Activated T-helper 2 cell treated with anti-CD3 and anti-CD28 coated beads, Interferon-gamma antibody, Interleukin-2, Interleukin-4, amounts not matched to agents 10 μg/mL and 5 μg/mL and 100 μg/mL, durations not matched to agents 14 hours and 24 hours and 36 hours (primary cell): ENCODE data around the gene SLC22A23. TPM values are rescaled to one million over a fixed set of nuclear protein-coding genes. Genes with fewer than 3 reads are reported as not detected.

Experiments used
- DNase-seq: peaks from one replicate; pipeline ENCODE4 v3.0.0; 2021; ENCODE audit warnings: low spot score
- H3K27ac Mint-ChIP-seq: one replicate; pipeline ENCODE4 v1.8.0; 2021; ENCODE audit warnings: mixed read lengths
- H3K27me3 Mint-ChIP-seq: one replicate; pipeline ENCODE4 v1.8.0; 2021; ENCODE audit warnings: low read depth, mixed read lengths
- H3K36me3 Mint-ChIP-seq: one replicate; pipeline ENCODE4 v1.8.0; 2021; ENCODE audit warnings: low read depth, mixed read lengths
- H3K4me1 Mint-ChIP-seq: one replicate; pipeline ENCODE4 v1.8.0; 2021; ENCODE audit warnings: low read depth, mixed read lengths
- H3K4me3 Mint-ChIP-seq: one replicate; pipeline ENCODE4 v1.8.0; 2021; ENCODE audit warnings: low read depth, mild to moderate bottlenecking, moderate library complexity, mixed read lengths
- H3K9me3 Mint-ChIP-seq: one replicate; pipeline ENCODE4 v1.8.0; 2021; ENCODE audit warnings: mixed read lengths
- intact Hi-C: fragments of 100-400 bp; cut with micrococcal nuclease; formaldehyde crosslinking; loops from one replicate; pipeline ENCODE4 v1.15.1; 2023
- total RNA-seq: library from RNA; stranded (reverse); gene quantifications from 2 replicates; pipeline ENCODE4 v1.2.3, GENCODE V29; 2022

The SLC22A23 gene
- total RNA-seq, 1 donor from 2014 or later, result 0.07 TPM

DNA sequence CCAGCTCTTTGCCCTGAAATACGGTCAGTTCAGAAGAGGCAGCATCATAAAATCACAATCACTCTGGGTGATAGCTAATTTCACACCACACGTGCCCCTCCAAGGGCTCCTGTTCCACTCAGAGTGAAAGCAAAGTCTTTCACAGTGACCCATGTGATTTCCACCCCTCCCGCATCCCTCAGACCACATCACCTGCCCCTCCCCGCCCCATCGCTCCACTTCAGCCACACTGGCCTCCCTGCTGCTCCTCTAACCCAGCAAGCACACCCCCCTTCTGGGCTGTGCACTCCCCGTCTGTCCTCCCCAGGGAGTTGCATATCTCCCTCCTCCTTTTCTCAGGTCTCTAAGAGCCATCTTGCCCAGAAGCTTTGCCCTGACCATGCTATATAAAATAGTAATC, 123.6 kb downstream of the SLC22A23 start:
- Mint-ChIP-seq H3K36me3 (no peaks in the 10 kb centered on the region), H3K9me3 (no peaks in the 10 kb centered on the region), H3K27me3 (peaks cover 13% of the 10 kb centered on the region), H3K4me1 (peaks cover 10% of the 10 kb centered on the region), H3K4me3 (no peak overlapping the region), H3K27ac (no peak overlapping the region)
- DNase-seq, result no peak
- intact Hi-C loops, result no loop called here

DNA sequence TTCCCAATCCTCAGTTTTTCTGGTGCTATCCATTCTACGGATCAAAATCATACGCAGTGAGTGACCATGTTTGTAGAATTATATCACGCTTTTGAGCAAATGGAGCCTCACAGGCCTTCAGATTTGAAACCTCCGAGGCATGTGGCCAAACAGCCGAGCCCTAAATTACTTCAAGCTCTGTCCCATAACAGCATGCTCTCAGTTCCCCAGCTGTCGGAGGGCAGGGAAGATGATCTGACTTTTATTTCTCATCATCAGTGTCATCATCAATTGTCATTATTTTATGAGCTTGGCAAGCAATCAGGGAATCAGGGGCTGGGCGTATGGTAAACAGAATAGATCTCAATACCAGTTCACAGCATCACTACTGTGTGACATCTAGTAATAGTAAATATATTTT, 124.9 kb downstream of the SLC22A23 start:
- Mint-ChIP-seq H3K4me1 (no peaks in the 10 kb centered on the region), H3K27me3 (peaks cover 13% of the 10 kb centered on the region), H3K27ac (no peak overlapping the region), H3K36me3 (no peaks in the 10 kb centered on the region), H3K4me3 (no peak overlapping the region), H3K9me3 (no peaks in the 10 kb centered on the region)
- intact Hi-C loops, result no loop called here
- DNase-seq, result no peak

DNA sequence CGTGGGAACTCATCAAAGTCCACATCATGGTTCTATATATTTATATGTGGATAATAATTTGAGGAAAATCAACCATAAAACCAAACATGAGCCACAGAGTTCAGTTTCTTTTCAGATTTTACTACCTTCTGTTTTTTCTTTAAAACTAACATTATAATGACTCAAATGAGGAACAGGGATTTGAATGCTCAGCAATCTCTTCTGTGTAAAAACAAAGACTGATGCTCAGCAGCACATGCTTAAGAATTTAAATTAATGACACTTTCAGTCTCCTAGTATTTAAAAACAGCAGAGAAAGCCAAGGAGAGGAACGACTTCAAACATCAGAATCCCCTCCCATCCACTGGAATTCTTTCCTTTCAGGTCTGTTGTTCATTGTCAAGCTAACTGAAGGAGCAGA, 125.4 kb downstream of the SLC22A23 start:
- Mint-ChIP-seq H3K27ac (no peak overlapping the region), H3K36me3 (no peaks in the 10 kb centered on the region), H3K4me1 (no peaks in the 10 kb centered on the region), H3K27me3 (peaks cover 15% of the 10 kb centered on the region), H3K9me3 (no peaks in the 10 kb centered on the region), H3K4me3 (no peak overlapping the region)
- no peak for DNase-seq
- intact Hi-C loops, result no loop called here

GRCh38 chr6:3330199-3330598, 126.7 kb downstream of the SLC22A23 start:
- H3K4me3 Mint-ChIP-seq, result no peak overlapping the region
- H3K36me3 Mint-ChIP-seq, result no peaks in the 10 kb centered on the region
- intact Hi-C loops, result no loop called here
- H3K4me1 Mint-ChIP-seq, result no peaks in the 10 kb centered on the region
- peaks cover 18% of the 10 kb centered on the region for H3K27me3 Mint-ChIP-seq
- no peak overlapping the region for H3K27ac Mint-ChIP-seq
- DNase-seq, result no peak
- H3K9me3 Mint-ChIP-seq, result no peaks in the 10 kb centered on the region

- H3K27me3 Mint-ChIP-seq, result peaks cover 22% of the 10 kb centered on the region
These were observed 127.3 kb downstream of the SLC22A23 start for GRCh38 chr6:3329393-3330051.

DNA sequence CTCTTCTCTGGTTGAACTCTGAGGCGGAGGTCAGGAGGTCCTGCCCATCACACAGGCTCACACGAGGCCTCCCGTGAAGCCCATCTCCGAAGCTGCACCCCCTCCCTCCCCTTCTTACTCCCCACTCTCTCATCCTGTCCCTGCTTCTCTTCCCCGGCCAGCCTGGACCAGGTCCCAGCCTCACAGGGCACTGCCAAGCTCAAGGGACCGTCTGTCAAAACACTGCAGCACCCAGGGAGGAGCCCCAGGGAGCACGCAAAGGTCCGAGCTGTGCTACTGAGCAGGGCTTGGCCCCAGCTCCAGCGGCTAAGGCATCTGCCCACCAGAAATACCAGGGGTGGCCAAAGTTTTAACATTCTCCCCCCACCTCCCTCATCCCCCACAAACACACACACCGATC, 128.1 kb downstream of the SLC22A23 start:
- intact Hi-C loops, result no loop called here
- DNase-seq, result no peak
- no peaks in the 10 kb centered on the region for H3K9me3 Mint-ChIP-seq
- H3K4me3 Mint-ChIP-seq, result no peak overlapping the region
- peaks cover 22% of the 10 kb centered on the region for H3K27me3 Mint-ChIP-seq
- no peaks in the 10 kb centered on the region for H3K36me3 Mint-ChIP-seq
- no peak overlapping the region for H3K27ac Mint-ChIP-seq
- peaks cover 10% of the 10 kb centered on the region for H3K4me1 Mint-ChIP-seq

More at GRCh38 chr6:3329393-3330051, 127.3 kb downstream of the SLC22A23 start:
- H3K9me3 Mint-ChIP-seq, result no peaks in the 10 kb centered on the region
- no peaks in the 10 kb centered on the region for H3K36me3 Mint-ChIP-seq
- no peak overlapping the region for H3K4me3 Mint-ChIP-seq
- peaks cover 5% of the 10 kb centered on the region for H3K4me1 Mint-ChIP-seq
- DNase-seq, result no peak
- no peak overlapping the region for H3K27ac Mint-ChIP-seq
- intact Hi-C loops, result no loop called here

- Mint-ChIP-seq H3K9me3 (no peaks in the 10 kb centered on the region), H3K4me3 (no peak overlapping the region), H3K4me1 (peaks cover 10% of the 10 kb centered on the region), H3K27me3 (peaks cover 18% of the 10 kb centered on the region), H3K27ac (no peak overlapping the region), H3K36me3 (no peaks in the 10 kb centered on the region)
- intact Hi-C loops, result no loop called here
- DNase-seq, result no peak
These were observed 128.7 kb downstream of the SLC22A23 start for GRCh38 chr6:3328145-3328544.

DNA sequence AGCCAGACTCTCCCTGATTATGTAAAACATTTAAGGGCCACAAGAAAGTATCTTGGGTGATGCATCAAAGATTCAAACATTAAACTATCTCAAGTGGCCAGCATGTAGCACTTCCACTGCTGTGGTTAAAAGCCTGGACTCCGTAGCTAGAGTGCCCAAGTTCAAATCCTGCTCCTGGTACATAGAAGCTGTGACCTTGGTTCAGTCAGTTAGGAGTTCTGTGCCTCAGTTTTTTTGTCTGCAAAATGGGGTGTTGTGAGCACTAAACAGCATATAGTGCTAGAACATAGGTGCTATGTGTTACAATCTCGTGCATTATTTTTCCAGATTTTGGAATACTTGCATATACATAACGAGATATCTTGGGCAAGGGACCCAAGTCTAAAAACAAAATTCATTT, 129.4 kb downstream of the SLC22A23 start:
- no peak overlapping the region for H3K27ac Mint-ChIP-seq
- no peak overlapping the region for H3K4me3 Mint-ChIP-seq
- peaks cover 15% of the 10 kb centered on the region for H3K27me3 Mint-ChIP-seq
- H3K9me3 Mint-ChIP-seq, result no peaks in the 10 kb centered on the region
- intact Hi-C loops, result no loop called here
- DNase-seq, result no peak
- H3K4me1 Mint-ChIP-seq, result peaks cover 10% of the 10 kb centered on the region
- H3K36me3 Mint-ChIP-seq, result no peaks in the 10 kb centered on the region

GRCh38 chr6:3326981-3327380, 129.9 kb downstream of the SLC22A23 start:
- H3K4me3 Mint-ChIP-seq, result no peak overlapping the region
- intact Hi-C loops, result no loop called here
- peaks cover 10% of the 10 kb centered on the region for H3K4me1 Mint-ChIP-seq
- DNase-seq, result no peak
- H3K9me3 Mint-ChIP-seq, result no peaks in the 10 kb centered on the region
- H3K27ac Mint-ChIP-seq, result no peak overlapping the region
- peaks cover 13% of the 10 kb centered on the region for H3K27me3 Mint-ChIP-seq
- H3K36me3 Mint-ChIP-seq, result no peaks in the 10 kb centered on the region

DNA sequence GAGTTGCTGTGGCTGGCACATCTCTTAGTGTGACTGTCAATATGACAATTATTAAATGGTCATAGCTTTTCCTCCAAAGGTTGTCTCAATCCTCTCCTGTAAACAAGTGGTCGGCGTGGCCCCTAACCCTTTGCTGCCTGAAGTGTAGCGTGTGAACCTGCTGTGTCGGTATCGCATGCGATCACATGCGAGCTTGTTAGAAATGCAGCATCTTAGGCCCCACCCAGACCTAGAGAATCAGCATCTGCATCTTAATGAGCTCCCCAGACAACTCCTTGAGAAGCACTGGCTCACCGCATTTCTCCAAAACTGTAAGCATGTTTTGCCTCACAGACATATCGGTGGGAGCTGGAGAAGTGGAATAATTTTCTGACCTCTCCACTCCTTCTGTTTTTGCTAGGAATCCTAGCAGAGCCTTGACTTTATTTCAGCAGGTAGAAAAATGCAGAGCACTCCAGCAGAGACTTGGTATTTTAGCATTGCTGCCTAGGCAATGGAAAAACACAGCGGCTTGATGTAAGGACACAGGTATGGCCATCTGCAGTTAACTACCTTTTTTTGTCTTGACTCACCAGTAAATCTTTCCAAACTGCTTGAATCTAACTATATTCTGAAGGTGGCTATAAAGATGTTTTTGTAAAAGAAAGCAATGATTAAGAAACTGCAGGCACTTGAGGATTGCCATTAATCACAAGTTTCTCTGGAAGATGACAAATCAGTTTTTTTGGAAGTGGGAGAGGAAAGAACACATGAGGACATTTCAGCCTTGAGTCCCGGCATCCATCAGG, 130.5 kb downstream of the SLC22A23 start:
- Mint-ChIP-seq H3K4me3 (no peak overlapping the region), H3K4me1 (peaks cover 10% of the 10 kb centered on the region), H3K36me3 (no peaks in the 10 kb centered on the region), H3K27me3 (peaks cover 9% of the 10 kb centered on the region), H3K9me3 (no peaks in the 10 kb centered on the region), H3K27ac (no peak overlapping the region)
- intact Hi-C loops, result no loop called here
- no peak for DNase-seq

DNA sequence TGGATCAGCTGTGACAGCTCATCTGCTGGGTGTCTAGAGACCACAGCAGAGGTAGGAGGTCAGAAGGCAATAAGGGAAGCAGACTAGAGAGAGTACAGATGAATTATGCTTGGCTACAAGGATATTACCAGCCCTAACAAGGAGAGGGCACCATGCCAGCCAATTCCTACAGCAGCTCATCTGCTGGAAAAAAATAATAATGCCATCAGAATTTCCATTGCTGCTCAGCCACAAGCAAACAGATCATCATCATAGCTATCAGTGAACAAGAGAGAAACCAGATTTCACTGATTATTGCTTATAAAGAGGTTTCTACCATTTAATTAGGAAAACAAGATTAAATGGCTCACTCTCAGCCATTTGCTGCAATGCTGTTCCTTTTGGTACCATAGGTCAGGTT, 131.6 kb downstream of the SLC22A23 start:
- Mint-ChIP-seq H3K4me1 (peaks cover 10% of the 10 kb centered on the region), H3K9me3 (no peaks in the 10 kb centered on the region), H3K36me3 (no peaks in the 10 kb centered on the region), H3K27ac (no peak overlapping the region), H3K4me3 (no peak overlapping the region), H3K27me3 (peaks cover 11% of the 10 kb centered on the region)
- intact Hi-C loops, result no loop called here
- DNase-seq, result no peak

- Mint-ChIP-seq H3K36me3 (no peaks in the 10 kb centered on the region), H3K27ac (no peak overlapping the region), H3K4me1 (peaks cover 10% of the 10 kb centered on the region), H3K4me3 (no peak overlapping the region), H3K27me3 (peaks cover 14% of the 10 kb centered on the region), H3K9me3 (no peaks in the 10 kb centered on the region)
- no peak for DNase-seq
- intact Hi-C loops, result no loop called here
These were observed 132.4 kb downstream of the SLC22A23 start for GRCh38 chr6:3324262-3324942.

- H3K4me3 Mint-ChIP-seq, result no peak overlapping the region
- peaks cover 13% of the 10 kb centered on the region for H3K4me1 Mint-ChIP-seq
- peaks cover 21% of the 10 kb centered on the region for H3K27me3 Mint-ChIP-seq
- H3K27ac Mint-ChIP-seq, result no peak overlapping the region
- intact Hi-C loops, result no loop called here
- DNase-seq, result no peak
- no peaks in the 10 kb centered on the region for H3K9me3 Mint-ChIP-seq
- H3K36me3 Mint-ChIP-seq, result no peaks in the 10 kb centered on the region
These were observed 133.1 kb downstream of the SLC22A23 start for GRCh38 chr6:3323696-3324261.
